BLaER1 (cell line): Measurements from ENCODE around the gene GTF3C1.
A peak's percentile ranks its signal among the peaks of the same experiment; 100 is the strongest.

Experiments used
- H3K27ac ChIP-seq: shearing (Covaris generic); formaldehyde crosslinking; 2 replicates; pipeline ENCODE4 v1.8.1; 2022
- H3K27me3 ChIP-seq: shearing (Covaris generic); formaldehyde crosslinking; 2 replicates; pipeline ENCODE4 v1.8.1; 2022
- H3K36me3 ChIP-seq: shearing (Covaris generic); formaldehyde crosslinking; 2 replicates; pipeline ENCODE4 v1.8.1; 2022
- H3K4me1 ChIP-seq: shearing (Covaris generic); formaldehyde crosslinking; 2 replicates; pipeline ENCODE4 v1.8.1; 2022
- H3K4me2 ChIP-seq: shearing (Covaris generic); formaldehyde crosslinking; 2 replicates; pipeline ENCODE4 v1.8.1; 2022
- H3K4me3 ChIP-seq: shearing (Covaris generic); formaldehyde crosslinking; 2 replicates; pipeline ENCODE4 v1.8.1; 2022
- H3K9ac ChIP-seq: shearing (Covaris generic); formaldehyde crosslinking; 2 replicates; pipeline ENCODE4 v1.8.1; 2022
- H3K9me3 ChIP-seq: shearing (Covaris generic); formaldehyde crosslinking; 2 replicates; pipeline ENCODE4 v1.8.1; 2022
- H4K20me1 ChIP-seq: shearing (Covaris generic); formaldehyde crosslinking; 2 replicates; pipeline ENCODE4 v1.8.1; 2022
- Cebpa-rat ChIP-seq: shearing (Covaris generic); IDR thresholded peaks from 2 replicates; pipeline ENCODE4 v1.8.1; 2022

GTF3C1 gene

GRCh38 chr16:27505297-27506236, 44.1 kb downstream of the GTF3C1 start:
- Histone ChIP-seq H3K4me3 (no peak overlapping the region), H3K27ac (no peak overlapping the region), H3K27me3 (no peaks in the 10 kb centered on the region), H3K36me3 (peaks cover 100% of the 10 kb centered on the region), H3K4me2 (no peak overlapping the region), H3K9me3 (no peaks in the 10 kb centered on the region), H4K20me1 (no peaks in the 10 kb centered on the region), H3K4me1 (no peaks in the 10 kb centered on the region), H3K9ac (no peak overlapping the region)
- TF ChIP-seq Cebpa-rat = peak; percentile 72

GRCh38 chr16:27503662-27504061, 46.1 kb downstream of the GTF3C1 start:
- no peaks in the 10 kb centered on the region for H3K4me1 ChIP-seq

GRCh38 chr16:27500801-27501200, 48.9 kb downstream of the GTF3C1 start:
- no peaks in the 10 kb centered on the region for H3K27me3 ChIP-seq
- no peak overlapping the region for H3K4me2 ChIP-seq
- no peak overlapping the region for H3K4me3 ChIP-seq
- no peak for TF ChIP-seq Cebpa-rat
- no peak overlapping the region for H3K9ac ChIP-seq
- no peaks in the 10 kb centered on the region for H3K9me3 ChIP-seq
- H3K36me3 ChIP-seq = peaks cover 98% of the 10 kb centered on the region
- H3K27ac ChIP-seq = no peak overlapping the region
- no peaks in the 10 kb centered on the region for H4K20me1 ChIP-seq
- H3K4me1 ChIP-seq = no peaks in the 10 kb centered on the region

More at GRCh38 chr16:27503662-27504061, 46.1 kb downstream of the GTF3C1 start:
- no peak for TF ChIP-seq Cebpa-rat
- no peaks in the 10 kb centered on the region for H4K20me1 ChIP-seq
- no peak overlapping the region for H3K9ac ChIP-seq
- no peak overlapping the region for H3K27ac ChIP-seq
- H3K9me3 ChIP-seq = no peaks in the 10 kb centered on the region
- H3K4me2 ChIP-seq = no peak overlapping the region
- H3K4me3 ChIP-seq = no peak overlapping the region
- no peaks in the 10 kb centered on the region for H3K27me3 ChIP-seq
- H3K36me3 ChIP-seq = peaks cover 98% of the 10 kb centered on the region

- no peak overlapping the region for H3K9ac ChIP-seq
- H3K4me3 ChIP-seq = no peak overlapping the region
- H3K27me3 ChIP-seq = no peaks in the 10 kb centered on the region
- no peak for TF ChIP-seq Cebpa-rat
- H3K9me3 ChIP-seq = no peaks in the 10 kb centered on the region
- peaks cover 98% of the 10 kb centered on the region for H3K36me3 ChIP-seq
- H3K4me1 ChIP-seq = no peaks in the 10 kb centered on the region
- no peak overlapping the region for H3K4me2 ChIP-seq
- no peaks in the 10 kb centered on the region for H4K20me1 ChIP-seq
- H3K27ac ChIP-seq = no peak overlapping the region
Measured at GRCh38 chr16:27499659-27500055, 50.1 kb downstream of the GTF3C1 start.

- H3K4me1 ChIP-seq = no peaks in the 10 kb centered on the region
- TF ChIP-seq Cebpa-rat = no peak
- no peak overlapping the region for H3K9ac ChIP-seq
- no peaks in the 10 kb centered on the region for H3K27me3 ChIP-seq
- no peak overlapping the region for H3K4me3 ChIP-seq
- H3K4me2 ChIP-seq = no peak overlapping the region
- H4K20me1 ChIP-seq = no peaks in the 10 kb centered on the region
- no peak overlapping the region for H3K27ac ChIP-seq
- H3K36me3 ChIP-seq = peaks cover 98% of the 10 kb centered on the region
- no peaks in the 10 kb centered on the region for H3K9me3 ChIP-seq
Measured at GRCh38 chr16:27498916-27499658, 50.6 kb downstream of the GTF3C1 start.

- TF ChIP-seq Cebpa-rat = no peak
- Histone ChIP-seq H3K4me1 (no peaks in the 10 kb centered on the region), H3K4me2 (no peak overlapping the region), H3K27ac (no peak overlapping the region), H3K9me3 (no peaks in the 10 kb centered on the region), H3K27me3 (no peaks in the 10 kb centered on the region), H3K4me3 (no peak overlapping the region), H3K36me3 (peaks cover 97% of the 10 kb centered on the region), H4K20me1 (no peaks in the 10 kb centered on the region), H3K9ac (no peak overlapping the region)
Measured at GRCh38 chr16:27498031-27498825, 51.5 kb downstream of the GTF3C1 start.

GRCh38 chr16:27495191-27495590, 54.5 kb downstream of the GTF3C1 start:
- Histone ChIP-seq H3K9ac (no peak overlapping the region), H3K4me3 (no peak overlapping the region), H4K20me1 (no peaks in the 10 kb centered on the region), H3K9me3 (no peaks in the 10 kb centered on the region), H3K36me3 (peaks cover 97% of the 10 kb centered on the region), H3K4me1 (peaks cover 5% of the 10 kb centered on the region; the same call in 1 of the 2 replicates), H3K4me2 (no peak overlapping the region), H3K27ac (no peak overlapping the region), H3K27me3 (no peaks in the 10 kb centered on the region)
- TF ChIP-seq Cebpa-rat = no peak

- H3K4me2 ChIP-seq = no peak overlapping the region
- H4K20me1 ChIP-seq = no peaks in the 10 kb centered on the region
- H3K27me3 ChIP-seq = no peaks in the 10 kb centered on the region
- H3K9ac ChIP-seq = no peak overlapping the region
- no peaks in the 10 kb centered on the region for H3K9me3 ChIP-seq
- peaks cover 5% of the 10 kb centered on the region; the same call in 1 of the 2 replicates for H3K4me1 ChIP-seq
- H3K27ac ChIP-seq = no peak overlapping the region
- peaks cover 98% of the 10 kb centered on the region for H3K36me3 ChIP-seq
- no peak overlapping the region for H3K4me3 ChIP-seq
- no peak for TF ChIP-seq Cebpa-rat
Measured at GRCh38 chr16:27492588-27492979, 57.1 kb downstream of the GTF3C1 start.

- H3K4me1 ChIP-seq = peaks cover 5% of the 10 kb centered on the region; the same call in 1 of the 2 replicates
- H4K20me1 ChIP-seq = no peaks in the 10 kb centered on the region
- H3K4me3 ChIP-seq = no peak overlapping the region
- TF ChIP-seq Cebpa-rat = no peak
- H3K9ac ChIP-seq = no peak overlapping the region
- H3K27me3 ChIP-seq = no peaks in the 10 kb centered on the region
- H3K36me3 ChIP-seq = peaks cover 98% of the 10 kb centered on the region
- H3K27ac ChIP-seq = no peak overlapping the region
- H3K4me2 ChIP-seq = no peak overlapping the region
- H3K9me3 ChIP-seq = no peaks in the 10 kb centered on the region
Measured at GRCh38 chr16:27491894-27492587, 57.7 kb downstream of the GTF3C1 start.
